GM23248 (cell line): ENCODE results near the gene LYST.

Source experiments
- EZH2 ChIP-seq: fragments of 200-600 bp; sonication (generic); IDR thresholded peaks from 2 replicates; pipeline ENCODE4 v1.6.1; 2018; ENCODE audit warnings: antibody characterized with exemption, mild to moderate bottlenecking; ENCODE audit not compliant: insufficient read depth, poor library complexity, severe bottlenecking
- EZH2phosphoT487 ChIP-seq: fragments of 200-600 bp; sonication (generic); IDR thresholded peaks from 2 replicates; pipeline ENCODE4 v1.6.1; 2018; ENCODE audit warnings: antibody characterized with exemption, moderate library complexity, mild to moderate bottlenecking, low read depth; ENCODE audit not compliant: insufficient read depth

GRCh38 chr1:235617140-235617539 is 249.6 kb downstream of the LYST start:
- no peak for TF ChIP-seq EZH2
- TF ChIP-seq EZH2phosphoT487, result no peak
